HepG2 (cell line): ENCODE results near the gene ADCY9. TPM values are rescaled to one million over a fixed set of nuclear protein-coding genes. Genes with fewer than 3 reads are reported as not detected.
A peak's percentile ranks its signal among the peaks of the same experiment; 100 is the strongest.

Experiments used
- AGO1 ChIP-seq: fragments of 200-400 bp; formaldehyde crosslinking; IDR thresholded peaks from 2 replicates; pipeline ENCODE4 v1.6.1; 2017; ENCODE audit warnings: mild to moderate bottlenecking, low read depth, low read length, moderate library complexity; ENCODE audit not compliant: poor library complexity, severe bottlenecking
- ATF7 ChIP-seq, 2 experiments: fragments of 450-650 bp in 1 of 2; sonication (generic) in 1 of 2; formaldehyde crosslinking in 1 of 2; IDR thresholded peaks; 2 replicates each; pipeline versions ENCODE4 v1.4.0 to v1.6.1; 2016 to 2020; ENCODE audit warnings: antibody characterized with exemption in 1 of 2, mild to moderate bottlenecking in 1 of 2, missing genetic modification reagents in 1 of 2
- BRF2 ChIP-seq: sonication (generic); formaldehyde crosslinking; IDR thresholded peaks from 2 replicates; pipeline ENCODE4 v1.8.1; 2022; ENCODE audit warnings: mild to moderate bottlenecking, missing genetic modification reagents
- CREB3 ChIP-seq: sonication (generic); formaldehyde crosslinking; IDR thresholded peaks from 2 replicates; pipeline ENCODE4 v1.5.0; 2020; ENCODE audit warnings: missing genetic modification reagents
- CREBL2 ChIP-seq: sonication (generic); formaldehyde crosslinking; IDR thresholded peaks from 2 replicates; pipeline ENCODE4 v1.8.1; 2023; ENCODE audit warnings: missing genetic modification reagents, mild to moderate bottlenecking, borderline replicate concordance
- EEA1 ChIP-seq: sonication (generic); formaldehyde crosslinking; IDR thresholded peaks from 2 replicates; pipeline ENCODE4 v1.5.1; 2020; ENCODE audit warnings: mild to moderate bottlenecking, missing genetic modification reagents, borderline replicate concordance
- KLF11 ChIP-seq: IDR thresholded peaks from 2 replicates; pipeline ENCODE4 v1.6.1; 2016; ENCODE audit warnings: missing compliant biosample characterization
- NCOA2 ChIP-seq: sonication (generic); formaldehyde crosslinking; IDR thresholded peaks from 2 replicates; pipeline ENCODE4 v1.8.0; 2022; ENCODE audit warnings: inconsistent platforms
- NFYB ChIP-seq: sonication (generic); formaldehyde crosslinking; IDR thresholded peaks from 2 replicates; pipeline ENCODE4 v1.4.0; 2020; ENCODE audit warnings: missing genetic modification reagents
- NR2C2 ChIP-seq: sonication (generic); formaldehyde crosslinking; IDR thresholded peaks from 2 replicates; pipeline ENCODE4 v1.4.0; 2020; ENCODE audit warnings: missing genetic modification reagents, mild to moderate bottlenecking, moderate library complexity, borderline replicate concordance
- PTBP1 ChIP-seq: fragments of 200-400 bp; formaldehyde crosslinking; IDR thresholded peaks from 2 replicates; pipeline ENCODE4 v1.6.1; 2018; ENCODE audit warnings: low read length, low read depth; ENCODE audit not compliant: poor library complexity, severe bottlenecking
- SIN3A ChIP-seq: IDR thresholded peaks from 2 replicates; pipeline ENCODE4 v1.6.1; 2011; ENCODE audit warnings: low read depth, mild to moderate bottlenecking, control low read depth, low read length, borderline replicate concordance
- TAF15 ChIP-seq: fragments of 200-400 bp; formaldehyde crosslinking; IDR thresholded peaks from one replicate; pipeline ENCODE4 v1.6.1; 2018; ENCODE audit warnings: mild to moderate bottlenecking, low read depth, low read length; ENCODE audit not compliant: poor library complexity, severe bottlenecking
- TGIF2 ChIP-seq: IDR thresholded peaks from 2 replicates; pipeline ENCODE4 v1.6.1; 2016; ENCODE audit warnings: control low read depth, missing compliant biosample characterization
- YEATS2 ChIP-seq: sonication (generic); formaldehyde crosslinking; IDR thresholded peaks from 2 replicates; pipeline ENCODE4 v1.4.0; 2020; ENCODE audit warnings: missing genetic modification reagents, borderline replicate concordance
- ZBTB39 ChIP-seq: sonication (generic); formaldehyde crosslinking; IDR thresholded peaks from 2 replicates; pipeline ENCODE4 v1.5.0; 2020; ENCODE audit warnings: missing genetic modification reagents
- ZFAT ChIP-seq: sonication (generic); formaldehyde crosslinking; conservative IDR thresholded peaks from 2 replicates; pipeline ENCODE4 v1.8.1; 2023; ENCODE audit warnings: missing genetic modification reagents, inconsistent platforms
- ZFP90 ChIP-seq: sonication (generic); formaldehyde crosslinking; IDR thresholded peaks from 2 replicates; pipeline ENCODE4 v1.8.0; 2022; ENCODE audit warnings: missing genetic modification reagents, mild to moderate bottlenecking, inconsistent platforms, borderline replicate concordance
- ZNF292 ChIP-seq: sonication (generic); formaldehyde crosslinking; IDR thresholded peaks from 2 replicates; pipeline ENCODE4 v1.8.1; 2022; ENCODE audit warnings: mild to moderate bottlenecking, low read depth, missing genetic modification reagents, borderline replicate concordance
- ZNF317 ChIP-seq: sonication (generic); formaldehyde crosslinking; IDR thresholded peaks from 2 replicates; pipeline ENCODE4 v1.5.0; 2020; ENCODE audit warnings: mild to moderate bottlenecking, missing genetic modification reagents
- ZNF350 ChIP-seq: sonication (generic); formaldehyde crosslinking; IDR thresholded peaks from 2 replicates; pipeline ENCODE4 v1.4.0; 2020; ENCODE audit warnings: mild to moderate bottlenecking, low read depth, missing genetic modification reagents, borderline replicate concordance
- ZNF704 ChIP-seq: sonication (generic); formaldehyde crosslinking; IDR thresholded peaks from 2 replicates; pipeline ENCODE4 v1.8.1; 2023; ENCODE audit warnings: mild to moderate bottlenecking, inconsistent platforms, moderate library complexity, missing genetic modification reagents, borderline replicate concordance
- ZSCAN9 ChIP-seq: IDR thresholded peaks from 2 replicates; pipeline ENCODE4 v1.6.1; 2016; ENCODE audit warnings: borderline replicate concordance
- polyA plus RNA-seq, 8 experiments: library from polyadenylated mRNA; depleted of rRNA in 3 of 8; stranded (reverse) in 7 of 8; unstranded in 1 of 8; fragments of >200 nt; fragmentation: Illumina TruSeq in 4 of 8; extraction: Trizol in 4 of 8; gene quantifications; 2 replicates each; pipeline versions ENCODE4 v1.2.1 to v1.2.3, GENCODE V29; 2011 to 2016; ENCODE audit warnings: low read depth in 4 of 8, missing spikeins in 1 of 8, mixed read lengths in 1 of 8; ENCODE audit not compliant: insufficient read depth in 1 of 8
- total RNA-seq, 5 experiments: library from RNA; depleted of rRNA; stranded (reverse); fragments of >200 nt; fragmentation: Illumina TruSeq; extraction: Trizol; gene quantifications; 2 replicates each; pipeline ENCODE4 v1.2.3, GENCODE V29; 2016; ENCODE audit warnings: low read depth in 1 of 5

The ADCY9 gene
- total and polyA plus RNA-seq, 2 of the 13 experiments (the other 11 are each of a cell fraction or from before 2014, with no cell fraction given): 11.2 to 13.9 TPM

GRCh38 chr16:4113358-4114256, 2.6 kb downstream of the ADCY9 start (continued):
- TF ChIP-seq ZNF350 (CRISPR knock-in tag) (no peak), KLF11 (CRISPR knock-in tag) (no peak), EEA1 (CRISPR knock-in tag) (no peak), ZFP90 (no peak), ZNF704 (CRISPR knock-in tag) (no peak), TGIF2 (CRISPR knock-in tag) (peak; percentile 61), TAF15 (no peak), SIN3A (peak; percentile 18; the same call in 1 of the 2 replicates), ZSCAN9 (CRISPR knock-in tag) (0 out of 2 replicates have a peak, but pooled peaks have one; percentile 29), ZNF317 (CRISPR knock-in tag) (no peak), YEATS2 (CRISPR knock-in tag) (no peak), NFYB (CRISPR knock-in tag) (peak; percentile 48), NCOA2 (CRISPR knock-in tag) (0 out of 2 replicates have a peak, but pooled peaks have one; percentile 5), ZFAT (CRISPR knock-in tag) (no peak), BRF2 (CRISPR knock-in tag) (no peak), PTBP1 (no peak), AGO1 (no peak), ZNF292 (CRISPR knock-in tag) (peak; percentile 44; the same call in 1 of the 2 replicates), CREBL2 (CRISPR knock-in tag) (no peak), ZBTB39 (no peak), ATF7 (IDR thresholded peaks at IDR 0.05) (no peak), ATF7 (CRISPR knock-in tag; IDR thresholded peaks at IDR 0.05) (no peak), CREB3 (CRISPR knock-in tag) (no peak), NR2C2 (CRISPR knock-in tag) (peak; percentile 76)
